H1 (cell line): ENCODE results near the gene AHDC1. TPM values are rescaled to one million over a fixed set of nuclear protein-coding genes. Genes with fewer than 3 reads are reported as not detected.

Experiments
- CTCF ChIA-PET: fragments of 300-600 bp; sonication (Branson Sonifier 250); formaldehyde crosslinking; loops from one replicate; lab custom pipeline; 2021; ENCODE audit not compliant: partially characterized antibody; lab: Charles Lee
- POLR2A ChIA-PET: fragments of 300-600 bp; sonication (Branson Sonifier 250); formaldehyde crosslinking; loops from one replicate; lab custom pipeline; 2021; ENCODE audit warnings: inconsistent platforms; ENCODE audit not compliant: partially characterized antibody; lab: Charles Lee
- DNase-seq, 2 experiments: peaks; one replicate each; pipeline versions ENCODE4 v3.0.0 to v3.0.0-alpha.2; 2010 to 2022; ENCODE audit warnings: low spot score in 2 of 2, low read depth in 1 of 2, mixed read lengths in 1 of 2
- FAIRE-seq: peaks from 2 replicates; lab custom pipeline; 2011; peaks lifted over from hg19 to GRCh38; lab: Jason Lieb, UNC
- H2AFZ ChIP-seq: 2 replicates; pipeline ENCODE4 v1.8.1; 2012; ENCODE audit warnings: low read length, inconsistent platforms
- H2AK5ac ChIP-seq: 2 replicates; pipeline ENCODE4 v1.6.1; 2013; ENCODE audit warnings: low read depth, low read length
- H2BK120ac ChIP-seq: replicated peaks from 2 replicates; pipeline ENCODE3; 2013; ENCODE audit warnings: low read depth, low read length, inconsistent platforms
- H2BK12ac ChIP-seq: 2 replicates; pipeline ENCODE4 v1.6.1; 2013; ENCODE audit warnings: low read depth, low read length
- H2BK15ac ChIP-seq: 2 replicates; pipeline ENCODE4 v1.6.1; 2013; ENCODE audit warnings: low read length
- H2BK20ac ChIP-seq: 2 replicates; pipeline ENCODE4 v1.6.1; 2013; ENCODE audit warnings: low read length
- H2BK5ac ChIP-seq: 2 replicates; pipeline ENCODE4 v1.6.1; 2013; ENCODE audit warnings: low read depth, low read length
- H3K14ac ChIP-seq: 2 replicates; pipeline ENCODE4 v1.6.1; 2013; ENCODE audit warnings: inconsistent platforms; ENCODE audit not compliant: insufficient read length
- H3K18ac ChIP-seq: 2 replicates; pipeline ENCODE4 v1.6.1; 2013; ENCODE audit warnings: low read length; ENCODE audit errors: extremely low read depth
- H3K23ac ChIP-seq: 2 replicates; pipeline ENCODE4 v1.6.1; 2013; ENCODE audit warnings: inconsistent platforms; ENCODE audit not compliant: insufficient read length
- H3K23me2 ChIP-seq: 2 replicates; pipeline ENCODE4 v1.6.1; 2013; ENCODE audit warnings: low read depth, low read length
- H3K27ac ChIP-seq: 2 replicates; pipeline ENCODE4 v1.6.1; 2011; ENCODE audit warnings: low read depth, low read length, inconsistent platforms
- H3K27me3 ChIP-seq, 4 experiments: replicated peaks in 1 of 4; 1 replicate in 1 of 4; 2 replicates in 3 of 4; pipeline versions ENCODE4 v1.6.1 to v1.8.1; 2011 to 2013; ENCODE audit warnings: low read length in 3 of 4, mild to moderate bottlenecking in 3 of 4, inconsistent platforms in 2 of 4, mixed read lengths in 2 of 4, moderate library complexity in 1 of 4; ENCODE audit not compliant: control insufficient read depth in 3 of 4, insufficient read depth in 3 of 4; ENCODE audit errors: extremely low read depth in 1 of 4
- H3K36me3 ChIP-seq, 4 experiments: 2 replicates each; pipeline versions ENCODE4 v1.6.1 to v1.8.1; 2011 to 2013; ENCODE audit warnings: mild to moderate bottlenecking in 4 of 4, low read length in 3 of 4, moderate library complexity in 2 of 4, control low read depth in 1 of 4, inconsistent platforms in 1 of 4; ENCODE audit not compliant: insufficient read depth in 4 of 4, control insufficient read depth in 2 of 4
- H3K4ac ChIP-seq: replicated peaks from 2 replicates; pipeline ENCODE3; 2013; ENCODE audit warnings: low read length, low read depth, mixed read lengths, inconsistent platforms; ENCODE audit not compliant: insufficient read length
- H3K4me1 ChIP-seq, 4 experiments: replicated peaks in 1 of 4; 1 replicate in 1 of 4; 2 replicates in 3 of 4; pipeline versions ENCODE4 v1.6.1 to v1.8.1; 2011 to 2013; ENCODE audit warnings: low read length in 3 of 4, inconsistent platforms in 2 of 4, mixed read lengths in 1 of 4; ENCODE audit not compliant: insufficient read depth in 4 of 4, control insufficient read depth in 3 of 4
- H3K4me2 ChIP-seq, 2 experiments: 2 replicates each; pipeline versions ENCODE4 v1.6.1 to v1.8.1; 2011 to 2013; ENCODE audit warnings: low read depth in 2 of 2, low read length in 2 of 2, control low read depth in 1 of 2, inconsistent platforms in 1 of 2, mild to moderate bottlenecking in 1 of 2; ENCODE audit not compliant: insufficient read depth in 1 of 2
- H3K4me3 ChIP-seq, 4 experiments: fragments of 200-600, 300-600 bp in 1 of 4; sonication (generic), shearing (Covaris generic), sonication (Bioruptor Twin) in 1 of 4; 2 replicates each; pipeline versions ENCODE4 v1.5.1 to v1.8.1; 2011 to 2016; ENCODE audit warnings: low read length in 4 of 4, low read depth in 3 of 4, control low read depth in 2 of 4, inconsistent platforms in 2 of 4, mild to moderate bottlenecking in 2 of 4, mixed read lengths in 1 of 4, moderate library complexity in 1 of 4; ENCODE audit not compliant: insufficient read depth in 2 of 4; ENCODE audit errors: extremely low read depth in 1 of 4
- H3K56ac ChIP-seq: replicated peaks from 2 replicates; pipeline ENCODE3; 2013; ENCODE audit warnings: low read depth, mild to moderate bottlenecking, mixed read lengths, low read length, inconsistent platforms; ENCODE audit not compliant: insufficient read length
- H3K79me1 ChIP-seq: 2 replicates; pipeline ENCODE4 v1.6.1; 2013; ENCODE audit warnings: low read depth, low read length, control low read depth
- H3K79me2 ChIP-seq, 2 experiments: 2 replicates each; pipeline versions ENCODE4 v1.6.1 to v1.8.1; 2012 to 2013; ENCODE audit warnings: low read length in 2 of 2, mild to moderate bottlenecking in 2 of 2, inconsistent platforms in 1 of 2; ENCODE audit not compliant: insufficient read depth in 2 of 2, control insufficient read depth in 1 of 2
- H3K9ac ChIP-seq, 4 experiments: replicated peaks in 1 of 4; 1 replicate in 1 of 4; 2 replicates in 3 of 4; pipeline versions ENCODE4 v1.6.1 to v1.8.1; 2011 to 2013; ENCODE audit warnings: low read depth in 3 of 4, low read length in 3 of 4, control low read depth in 2 of 4, mild to moderate bottlenecking in 2 of 4, moderate library complexity in 2 of 4, inconsistent platforms in 1 of 4; ENCODE audit errors: extremely low read depth in 1 of 4
- H3K9me3 ChIP-seq, 2 experiments: 2 replicates each; pipeline versions ENCODE4 v1.6.1 to v1.8.1; 2012 to 2013; ENCODE audit warnings: mild to moderate bottlenecking in 2 of 2, moderate library complexity in 2 of 2, control low read depth in 1 of 2, inconsistent platforms in 1 of 2, low read depth in 1 of 2, low read length in 1 of 2, mixed read lengths in 1 of 2; ENCODE audit not compliant: insufficient read depth in 2 of 2
- H4K20me1 ChIP-seq, 2 experiments: replicated peaks in 1 of 2; 2 replicates each; pipeline versions ENCODE3 to v1.8.1; 2011 to 2013; ENCODE audit warnings: inconsistent platforms in 2 of 2, low read length in 2 of 2, mild to moderate bottlenecking in 1 of 2; ENCODE audit not compliant: insufficient read depth in 2 of 2, control insufficient read depth in 1 of 2
- H4K5ac ChIP-seq: 2 replicates; pipeline ENCODE4 v1.6.1; 2013; ENCODE audit warnings: low read length, low read depth, mixed read lengths, inconsistent platforms; ENCODE audit not compliant: insufficient read length
- H4K8ac ChIP-seq: 2 replicates; pipeline ENCODE4 v1.8.0; 2013; ENCODE audit warnings: mild to moderate bottlenecking, moderate library complexity, low read length, inconsistent platforms; ENCODE audit not compliant: insufficient read depth; ENCODE audit errors: extremely low read depth
- H4K91ac ChIP-seq: replicated peaks from 2 replicates; pipeline ENCODE3; 2013; ENCODE audit warnings: low read length, mixed read lengths, inconsistent platforms; ENCODE audit not compliant: insufficient read length
- KDM4A ChIP-seq: IDR thresholded peaks from one replicate; pipeline ENCODE4 v1.7.1; 2012; ENCODE audit warnings: low read depth, mild to moderate bottlenecking, moderate library complexity, low read length, inconsistent platforms; ENCODE audit not compliant: severe bottlenecking
- RFX5 ChIP-seq: IDR thresholded peaks from 2 replicates; pipeline ENCODE4 v1.6.1; 2011; ENCODE audit warnings: low read depth, low read length, improper control_type of control experiment, borderline replicate concordance
- WGBS, 2 experiments: shearing (Covaris generic) in 1 of 2; methylation state at CpG; one replicate each; pipeline versions ENCODE4 v1.1.6 to v1.1.7; 2013 to 2015; ENCODE audit warnings: low lambda C conversion rate in 2 of 2, mixed read lengths in 2 of 2, inconsistent platforms in 1 of 2, low coverage in 1 of 2, missing lambda C conversion rate in 1 of 2; ENCODE audit not compliant: insufficient replicate concordance in 2 of 2, insufficient coverage in 1 of 2, insufficient read length in 1 of 2; ENCODE audit errors: extremely low coverage in 1 of 2, missing lambda C conversion rate in 1 of 2; 5-methylcytosine and 5-hydroxymethylcytosine counted together
- polyA plus RNA-seq, 7 experiments: library from polyadenylated mRNA; depleted of rRNA in 3 of 7; stranded (reverse) in 5 of 7; unstranded in 2 of 7; fragments of >200 nt in 5 of 7; fragments of 200-250 nt in 2 of 7; gene quantifications; 1 replicate in 5 of 7; 2 replicates in 1 of 7; 4 replicates in 1 of 7; pipeline versions ENCODE4 v1.2.1 to v1.2.3, GENCODE V29; 2011 to 2013; ENCODE audit warnings: missing spikeins in 2 of 7, mixed read lengths in 2 of 7
- total RNA-seq: library from RNA; stranded (reverse); fragmentation: NEBNext Ultra II Directional; extraction: Animal tissue kit (Norgen Biotek cat#: 25700); gene quantifications from 2 replicates; pipeline ENCODE4 v1.2.1, GENCODE V29; 2021

The AHDC1 gene
- total and polyA plus RNA-seq, 2 of the 8 experiments (the other 6 are each of a cell fraction or from before 2014, with no cell fraction given) = 4.4 to 35.1 TPM

- POLR2A ChIA-PET = interaction anchor here (0.6 kb wide), 1 partner anchor 559 kb away, joined by 3 read pairs; no protein-coding TSS in a partner anchor
- Histone ChIP-seq H3K14ac (no peak overlapping the region), H3K27ac (no peak overlapping the region), H3K56ac (no peak overlapping the region), H4K8ac (no peak overlapping the region), H3K23me2 (no peaks in the 10 kb centered on the region), H3K27me3 (no peaks in the 10 kb centered on the region), H3K36me3 (no peaks in the 10 kb centered on the region), H3K9me3 (no peaks in the 10 kb centered on the region), H3K79me2 (no peaks in the 10 kb centered on the region), H2AFZ (no peak overlapping the region), H2BK120ac (no peak overlapping the region), H2AK5ac (no peak overlapping the region), H4K5ac (no peak overlapping the region), H3K9ac (no peak overlapping the region), H3K4me3 (no peak overlapping the region), H3K79me1 (peaks cover 3% of the 10 kb centered on the region; the same call in 1 of the 2 replicates), H2BK12ac (no peak overlapping the region), H3K4me1 (peaks cover 2 to 21% (median 8%) of the 10 kb centered on the region in 4 experiments), H2BK5ac (no peak overlapping the region), H3K18ac (no peak overlapping the region), H4K91ac (no peak overlapping the region), H2BK20ac (0 out of 2 replicates have a peak overlapping the region, but pooled peaks have one; percentile 3), H3K4ac (no peak overlapping the region), H3K4me2 (no peak overlapping the region), H4K20me1 (peaks cover 0 to 1% of the 10 kb centered on the region in 2 experiments), H2BK15ac (0 out of 2 replicates have a peak overlapping the region, but pooled peaks have one; percentile 76), H3K23ac (no peak overlapping the region)
- FAIRE-seq = no peak
- CTCF ChIA-PET = interaction anchor here (1.1 to 37.8 kb wide), 6 partner anchors 8 to 66 kb away, joined by 3 to 1807 read pairs (median 8); no protein-coding TSS in a partner anchor
- 87% methylated on average over 10 of the region's 11 CpGs; no CpG with 5 or more reads in 1 of the 2 experiments for WGBS, 2 experiments
- no peak for DNase-seq
- TF ChIP-seq RFX5 = no peak
- TF ChIP-seq KDM4A = no peak
Observed at GRCh38 chr1:27626031-27626935, 22.3 kb upstream of the AHDC1 start.
